Muscle layer of colon (tissue), 2 donors: ENCODE results near the gene ZNF182.
"Not testable (repeated sequence)": the region's sequence is repeated elsewhere in the genome, so short reads cannot be mapped to it uniquely, and the experiment has no call there.

Source experiments
- H3K27ac ChIP-seq: one replicate; pipeline ENCODE4 v1.7.0; 2013; ENCODE audit warnings: low read depth, mild to moderate bottlenecking, low read length, moderate library complexity
- H3K27me3 ChIP-seq, 2 donors: one replicate each; pipeline ENCODE4 v1.7.0; 2013; ENCODE audit warnings: low read length in 2 of 2, mild to moderate bottlenecking in 2 of 2; ENCODE audit not compliant: insufficient read depth in 2 of 2, control insufficient read depth in 1 of 2
- H3K36me3 ChIP-seq: one replicate; pipeline ENCODE4 v1.7.0; 2013; ENCODE audit warnings: mild to moderate bottlenecking, low read length; ENCODE audit not compliant: insufficient read depth
- H3K4me1 ChIP-seq: one replicate; pipeline ENCODE4 v1.7.0; 2013; ENCODE audit warnings: mild to moderate bottlenecking, low read length; ENCODE audit not compliant: insufficient read depth
- H3K4me3 ChIP-seq, 2 donors: one replicate each; pipeline ENCODE4 v1.7.0; 2013; ENCODE audit warnings: low read length in 2 of 2, low read depth in 1 of 2, mild to moderate bottlenecking in 1 of 2, moderate library complexity in 1 of 2
- H3K9ac ChIP-seq: one replicate; pipeline ENCODE4 v1.7.0; 2013; ENCODE audit warnings: low read length
- H3K9me3 ChIP-seq: one replicate; pipeline ENCODE4 v1.7.0; 2013; ENCODE audit warnings: mild to moderate bottlenecking, low read length
- donor health status: abdominal sarcoma.
- donor health status: Adenocarcinoma of cecum.

ZNF182 gene

DNA sequence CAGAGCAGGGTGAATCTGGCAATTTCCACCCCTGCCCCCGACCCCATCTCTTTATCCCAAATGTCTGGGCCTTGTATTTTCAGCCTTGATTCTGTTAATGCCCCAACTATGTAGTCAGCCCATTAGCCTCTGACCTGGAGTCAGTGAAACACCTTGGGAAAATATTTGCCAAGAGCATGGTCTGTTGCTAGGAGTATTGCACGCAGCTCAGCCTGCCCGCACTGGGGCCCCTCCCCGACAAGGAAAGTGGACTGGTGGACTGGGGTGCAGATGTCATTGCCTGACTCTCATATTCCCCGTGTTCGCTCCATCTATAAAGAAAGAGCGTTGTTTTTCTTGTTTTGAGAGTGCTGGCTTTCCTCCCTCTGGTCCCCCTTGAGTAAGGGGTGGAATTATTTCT lies 48.5 kb downstream of the ZNF182 start:
- not testable (repeated sequence) for H3K27ac ChIP-seq, H3K27me3 ChIP-seq, H3K4me3 ChIP-seq, H3K36me3 ChIP-seq, H3K9me3 ChIP-seq, H3K4me1 ChIP-seq, H3K9ac ChIP-seq

DNA sequence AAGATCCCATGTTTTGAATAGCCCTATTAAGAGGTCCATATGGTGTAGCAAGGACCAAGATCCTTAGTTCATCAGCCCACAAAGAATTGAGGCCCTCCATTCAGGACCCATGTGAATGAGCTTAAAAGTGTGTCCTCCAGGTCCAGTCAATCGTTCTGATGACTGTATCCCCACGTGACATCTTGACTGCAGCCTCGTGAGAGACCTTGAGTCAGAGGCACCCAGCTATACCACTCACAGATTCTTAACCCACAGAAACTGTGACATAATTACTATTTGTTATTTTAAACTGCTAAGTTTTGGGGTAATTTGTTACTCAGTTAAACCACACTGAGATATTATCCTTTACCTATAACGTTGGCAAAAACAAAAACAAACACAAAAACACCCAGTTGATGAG lies 62.4 kb downstream of the ZNF182 start:
- Histone ChIP-seq H3K4me1 (no peaks in the 10 kb centered on the region), H3K9me3 (no peaks in the 10 kb centered on the region), H3K9ac (no peak overlapping the region), H3K4me3 (no peak overlapping the region), H3K36me3 (no peaks in the 10 kb centered on the region), H3K27me3 (no peaks in the 10 kb centered on the region), H3K27ac (no peak overlapping the region)

DNA sequence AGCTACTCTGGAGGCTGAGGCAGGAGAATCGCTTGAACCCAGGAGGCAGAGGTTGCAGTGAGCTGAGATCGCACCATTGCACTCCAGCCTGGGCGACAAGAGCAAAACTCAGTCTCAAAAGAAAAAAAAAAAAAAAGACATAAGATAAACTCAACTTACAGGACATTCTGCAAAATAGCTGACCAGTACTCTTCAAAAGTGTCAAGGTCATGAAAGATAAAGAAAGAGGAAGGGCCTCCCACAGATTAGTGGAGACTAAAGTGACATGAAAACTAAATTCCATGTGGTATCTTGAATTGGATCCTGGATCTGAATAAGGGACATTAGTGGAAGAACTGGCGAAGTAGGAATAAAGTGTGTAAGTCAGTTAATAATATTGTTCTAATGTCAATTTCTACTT lies 63.3 kb downstream of the ZNF182 start:
- H3K36me3 ChIP-seq = no peaks in the 10 kb centered on the region
- H3K27ac ChIP-seq = no peak overlapping the region
- H3K4me1 ChIP-seq = no peaks in the 10 kb centered on the region
- no peaks in the 10 kb centered on the region for H3K27me3 ChIP-seq
- H3K9me3 ChIP-seq = no peaks in the 10 kb centered on the region
- no peak overlapping the region for H3K4me3 ChIP-seq
- no peak overlapping the region for H3K9ac ChIP-seq

DNA sequence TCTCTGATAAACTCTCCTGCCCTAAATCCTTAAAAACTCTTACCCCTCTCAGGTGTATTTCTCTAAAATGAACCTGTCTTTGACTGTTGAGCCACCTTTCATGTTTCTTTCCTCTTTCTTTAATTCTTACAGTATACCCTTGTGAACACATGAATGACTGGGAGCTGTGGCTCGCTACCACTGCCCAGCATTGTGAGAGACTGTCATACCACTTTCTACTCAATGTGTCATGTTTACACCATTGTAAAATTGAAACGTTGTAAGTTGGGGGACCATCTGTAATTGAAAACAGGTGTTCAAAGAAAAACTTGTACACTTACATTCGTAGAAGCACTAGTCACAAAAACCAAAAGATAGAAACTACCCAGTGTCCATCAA lies 66.9 kb downstream of the ZNF182 start:
- Histone ChIP-seq H3K9me3 (no peaks in the 10 kb centered on the region), H3K27ac (no peak overlapping the region), H3K4me3 (no peak overlapping the region), H3K27me3 (no peaks in the 10 kb centered on the region), H3K36me3 (no peaks in the 10 kb centered on the region), H3K9ac (no peak overlapping the region), H3K4me1 (no peaks in the 10 kb centered on the region)

DNA sequence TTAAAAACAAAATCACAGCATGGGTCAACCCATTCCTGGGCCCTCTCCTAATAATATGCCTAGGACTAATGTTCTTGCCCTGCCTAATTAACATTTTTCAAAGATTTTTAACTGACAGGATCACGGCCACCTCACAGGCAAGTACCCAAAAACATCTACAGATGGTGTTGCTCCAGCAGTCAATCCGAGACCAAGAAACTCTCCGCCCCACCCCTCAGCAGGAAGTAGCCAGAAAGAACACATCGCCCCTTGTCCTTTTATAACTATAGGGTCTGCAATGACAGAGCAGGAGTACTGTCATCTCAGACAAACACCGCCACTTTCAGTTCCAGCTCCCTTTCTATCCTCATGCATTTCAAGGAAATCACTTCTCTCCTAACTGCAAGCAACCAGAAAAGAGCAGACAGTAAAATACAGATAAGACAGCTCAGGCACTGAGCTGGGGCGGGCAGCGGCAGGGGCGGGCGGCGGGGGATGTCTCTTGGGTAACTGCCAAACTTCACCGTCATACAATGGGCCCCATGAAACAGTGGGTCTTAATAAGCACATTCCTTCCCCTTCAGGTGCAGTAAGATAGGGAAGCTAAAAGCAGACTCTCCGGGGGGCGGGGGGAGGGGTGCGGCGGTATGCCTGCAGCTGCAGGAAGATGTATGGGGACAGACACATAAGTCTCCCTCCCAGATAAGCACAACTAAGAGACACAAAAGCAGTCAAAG lies 67.4 kb downstream of the ZNF182 start:
- Histone ChIP-seq H3K27ac (no peak overlapping the region), H3K4me3 (no peak overlapping the region)

DNA sequence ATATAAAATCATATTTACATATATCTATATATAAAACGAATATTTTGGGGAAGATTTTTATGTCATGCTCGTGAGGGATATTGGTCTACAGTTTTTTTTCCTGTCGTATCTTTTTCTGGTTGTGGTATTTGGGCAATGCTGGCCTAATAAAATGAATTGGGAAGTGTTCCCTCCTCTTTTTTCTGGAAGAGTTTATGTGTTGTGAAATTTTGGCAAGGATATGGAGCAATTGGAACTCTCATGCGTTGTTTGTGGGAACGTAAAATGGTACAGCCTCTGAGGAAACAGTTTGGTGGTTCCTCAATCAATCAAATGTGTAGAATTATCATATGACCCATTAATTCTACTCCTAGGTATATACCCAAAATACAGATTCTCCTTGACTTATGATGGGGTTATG lies 69.8 kb downstream of the ZNF182 start:
- H3K9ac ChIP-seq = no peak overlapping the region
- H3K36me3 ChIP-seq = no peaks in the 10 kb centered on the region
- H3K27me3 ChIP-seq = no peaks in the 10 kb centered on the region
- H3K9me3 ChIP-seq = no peaks in the 10 kb centered on the region
- no peak overlapping the region for H3K4me3 ChIP-seq
- no peak overlapping the region for H3K27ac ChIP-seq
- H3K4me1 ChIP-seq = no peaks in the 10 kb centered on the region

More for the DNA sequence above, 67.4 kb downstream of the ZNF182 start:
- Histone ChIP-seq H3K9ac (no peak overlapping the region), H3K36me3 (no peaks in the 10 kb centered on the region), H3K4me1 (no peaks in the 10 kb centered on the region), H3K9me3 (no peaks in the 10 kb centered on the region), H3K27me3 (no peaks in the 10 kb centered on the region)

DNA sequence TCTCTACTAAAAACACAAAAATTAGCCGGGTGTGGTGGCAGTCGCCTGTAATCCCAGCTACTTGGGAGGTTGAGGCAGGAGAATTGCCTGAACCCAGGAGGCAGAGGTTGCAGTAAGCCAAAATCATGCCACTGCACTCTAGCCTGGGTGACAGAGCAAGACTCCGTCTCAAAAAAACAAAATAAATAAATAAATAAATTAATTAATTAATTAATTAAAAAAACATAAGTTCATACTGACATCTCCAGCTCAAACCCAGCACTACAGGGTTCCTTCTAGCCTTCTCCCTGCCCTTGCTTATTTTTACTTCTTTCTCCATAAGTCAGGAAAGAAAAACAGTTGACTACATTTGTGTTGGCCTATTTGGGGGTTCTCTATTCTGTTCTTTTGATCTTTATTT lies 71.8 kb downstream of the ZNF182 start:
- H3K4me1 ChIP-seq, H3K9me3 ChIP-seq, H3K4me3 ChIP-seq, H3K27ac ChIP-seq, H3K9ac ChIP-seq, H3K27me3 ChIP-seq, H3K36me3 ChIP-seq: not testable (repeated sequence)

DNA sequence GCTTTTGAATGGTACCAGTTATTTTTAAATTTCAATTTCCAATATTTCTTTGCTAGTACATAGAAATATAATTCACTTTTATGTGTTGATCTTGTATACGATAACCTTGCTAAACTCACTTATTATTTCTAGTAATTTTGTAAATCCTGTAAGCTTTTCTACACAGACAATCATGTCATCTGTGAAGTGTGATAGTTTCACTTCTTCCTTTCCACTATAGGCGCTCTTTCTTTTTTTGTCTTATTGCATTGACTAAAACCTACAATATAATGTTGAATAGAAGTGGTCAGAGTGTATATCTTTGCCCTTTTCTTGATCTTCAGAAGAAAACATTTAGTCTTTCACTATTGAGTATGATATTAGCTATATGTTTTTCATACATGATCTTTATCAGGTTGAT lies 76.6 kb downstream of the ZNF182 start:
- Histone ChIP-seq H3K36me3 (no peaks in the 10 kb centered on the region), H3K4me3 (no peak overlapping the region), H3K9ac (no peak overlapping the region), H3K9me3 (no peaks in the 10 kb centered on the region), H3K27ac (no peak overlapping the region), H3K4me1 (no peaks in the 10 kb centered on the region), H3K27me3 (no peaks in the 10 kb centered on the region)
